GM06990 (cell line): ENCODE measurements around the gene STK17A.
"Not testable (repeated sequence)": the region's sequence is repeated elsewhere in the genome, so short reads cannot be mapped to it uniquely, and the experiment has no call there.

Source experiments
- DNase-seq: peaks from one replicate; pipeline ENCODE4 v3.0.0-alpha.2; 2011; ENCODE audit not compliant: insufficient read length; ENCODE audit errors: extremely low read depth
- H3K27me3 ChIP-seq: replicated peaks from 2 replicates; pipeline ENCODE4 v1.6.0; 2011; ENCODE audit warnings: low read length; ENCODE audit not compliant: control insufficient read depth, insufficient read depth
- H3K36me3 ChIP-seq: 2 replicates; pipeline ENCODE4 v1.5.1; 2011; ENCODE audit warnings: low read length; ENCODE audit not compliant: control insufficient read depth, insufficient read depth
- H3K4me3 ChIP-seq: replicated peaks from 2 replicates; pipeline ENCODE4 v1.5.1; 2011; ENCODE audit warnings: low read depth, mild to moderate bottlenecking, control low read depth, low read length
- TF ChIP-seq, protein P1 (sequence below): IDR thresholded peaks from 2 replicates; pipeline ENCODE4 v1.5.1; 2011; ENCODE audit warnings: low read length, control low read depth, mild to moderate bottlenecking, inconsistent platforms; ENCODE audit not compliant: insufficient read depth, poor library complexity, severe bottlenecking

Gene STK17A

DNA sequence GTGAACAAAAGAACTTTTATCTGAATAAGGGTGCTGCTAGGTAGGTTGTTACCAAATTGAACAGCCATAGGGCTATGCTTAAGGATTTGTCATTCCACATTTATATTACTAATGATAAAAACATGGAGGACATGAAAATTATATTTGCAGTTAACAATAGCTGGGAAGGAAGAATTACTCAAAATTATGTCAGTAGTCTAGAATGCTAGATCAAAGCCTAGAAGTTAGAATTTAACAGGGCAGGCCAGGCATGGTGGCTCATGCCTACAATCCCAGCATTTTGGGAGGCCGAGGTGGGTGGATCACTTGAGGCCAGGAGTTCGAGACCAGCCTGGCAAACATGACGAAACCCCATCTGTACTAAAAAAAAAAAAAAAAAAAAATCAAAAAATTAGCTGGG, 9.4 kb downstream of the STK17A start:
- TF ChIP-seq, protein P1, sequence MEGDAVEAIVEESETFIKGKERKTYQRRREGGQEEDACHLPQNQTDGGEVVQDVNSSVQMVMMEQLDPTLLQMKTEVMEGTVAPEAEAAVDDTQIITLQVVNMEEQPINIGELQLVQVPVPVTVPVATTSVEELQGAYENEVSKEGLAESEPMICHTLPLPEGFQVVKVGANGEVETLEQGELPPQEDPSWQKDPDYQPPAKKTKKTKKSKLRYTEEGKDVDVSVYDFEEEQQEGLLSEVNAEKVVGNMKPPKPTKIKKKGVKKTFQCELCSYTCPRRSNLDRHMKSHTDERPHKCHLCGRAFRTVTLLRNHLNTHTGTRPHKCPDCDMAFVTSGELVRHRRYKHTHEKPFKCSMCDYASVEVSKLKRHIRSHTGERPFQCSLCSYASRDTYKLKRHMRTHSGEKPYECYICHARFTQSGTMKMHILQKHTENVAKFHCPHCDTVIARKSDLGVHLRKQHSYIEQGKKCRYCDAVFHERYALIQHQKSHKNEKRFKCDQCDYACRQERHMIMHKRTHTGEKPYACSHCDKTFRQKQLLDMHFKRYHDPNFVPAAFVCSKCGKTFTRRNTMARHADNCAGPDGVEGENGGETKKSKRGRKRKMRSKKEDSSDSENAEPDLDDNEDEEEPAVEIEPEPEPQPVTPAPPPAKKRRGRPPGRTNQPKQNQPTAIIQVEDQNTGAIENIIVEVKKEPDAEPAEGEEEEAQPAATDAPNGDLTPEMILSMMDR = no peak
- Histone ChIP-seq H3K36me3 (no peaks in the 10 kb centered on the region; the same call in 1 of the 2 replicates), H3K4me3 (no peak overlapping the region; the same call in 1 of the 2 replicates), H3K27me3 (no peaks in the 10 kb centered on the region)
- DNase-seq = no peak

DNA sequence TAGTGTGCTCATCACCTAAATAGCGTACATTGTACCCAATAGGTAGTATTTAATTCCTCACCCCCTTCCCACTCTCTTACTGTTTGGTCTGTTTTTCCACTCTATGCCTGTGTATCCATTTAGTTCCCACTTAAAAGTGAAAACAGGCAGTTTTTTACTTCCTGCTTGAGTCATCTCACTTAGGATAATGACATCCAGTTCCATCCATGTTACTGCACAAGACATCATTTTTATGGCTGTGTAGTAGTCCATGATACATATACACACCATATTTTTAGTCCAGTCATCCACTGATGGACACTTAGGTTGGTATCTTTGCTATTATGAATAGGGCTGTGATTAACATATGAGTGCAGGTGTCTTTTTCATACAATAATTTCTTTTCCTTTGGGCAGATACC, 10.1 kb downstream of the STK17A start:
- Histone ChIP-seq H3K36me3 (no peaks in the 10 kb centered on the region; the same call in 1 of the 2 replicates), H3K27me3 (no peaks in the 10 kb centered on the region), H3K4me3 (no peak overlapping the region)
- DNase-seq = no peak
- TF ChIP-seq, protein P1 = no peak

DNA sequence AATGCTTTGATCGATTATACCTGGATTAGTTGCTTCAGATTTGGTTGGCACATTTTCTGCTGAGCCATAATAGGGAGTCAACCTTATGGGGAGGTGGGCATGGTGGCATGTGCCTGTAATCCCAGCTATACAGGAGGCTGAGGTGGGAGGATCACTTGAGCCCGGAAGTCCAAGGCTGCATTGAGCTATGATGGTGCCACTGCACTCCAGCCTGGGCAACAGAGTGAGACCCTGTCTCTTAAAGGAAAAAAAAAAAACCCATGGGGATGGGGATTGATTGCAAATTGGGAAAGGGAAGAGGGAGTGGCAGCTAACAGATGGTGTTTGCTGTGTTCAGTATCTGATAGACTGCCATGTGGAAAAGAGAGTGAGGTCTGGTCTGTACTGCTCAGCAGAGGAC, 11.1 kb downstream of the STK17A start:
- H3K27me3 ChIP-seq = no peaks in the 10 kb centered on the region
- TF ChIP-seq, protein P1 = no peak
- no peak for DNase-seq
- H3K4me3 ChIP-seq = no peak overlapping the region
- no peaks in the 10 kb centered on the region; the same call in none of the 2 replicates for H3K36me3 ChIP-seq

DNA sequence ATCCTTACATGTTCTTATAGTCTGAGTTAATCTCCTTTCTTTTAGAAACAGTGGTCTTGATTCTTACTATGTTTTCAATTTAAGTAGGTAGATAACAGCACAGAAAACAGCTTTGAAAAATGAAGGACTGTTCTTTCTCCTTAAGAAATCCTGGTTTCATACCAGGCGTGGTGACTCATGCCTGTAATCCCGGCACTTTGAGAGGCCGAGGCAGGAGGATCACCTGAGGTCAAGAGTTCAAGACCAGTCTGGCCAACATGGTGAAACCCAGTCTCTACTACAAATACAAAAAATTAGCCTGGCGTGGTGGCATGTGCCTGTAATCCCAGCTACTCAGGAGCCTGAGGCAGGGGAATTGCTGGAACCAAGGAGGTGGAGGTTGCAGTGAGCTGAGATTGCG, 13.5 kb downstream of the STK17A start:
- not testable (repeated sequence) for H3K36me3 ChIP-seq

DNA sequence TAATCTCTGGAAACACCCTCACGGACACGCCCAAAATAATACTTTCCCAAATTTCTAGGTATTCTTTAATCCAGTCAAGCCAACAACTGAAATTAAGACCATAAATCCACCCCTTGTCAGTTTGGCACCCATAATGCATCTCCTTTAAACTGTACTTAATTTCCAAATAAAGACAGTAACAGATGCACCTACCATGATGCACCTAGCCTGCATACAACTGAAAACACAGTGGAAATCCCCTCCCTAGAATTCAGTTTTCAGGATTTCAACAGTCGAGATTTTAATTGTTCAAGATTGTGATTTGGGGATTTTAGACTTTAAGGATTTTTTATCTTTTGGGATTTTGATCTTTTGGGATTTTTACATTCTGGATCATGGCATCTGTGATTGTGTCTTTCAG, 17.1 kb downstream of the STK17A start:
- TF ChIP-seq, protein P1 = no peak
- H3K36me3 ChIP-seq = peaks cover 9% of the 10 kb centered on the region
- no peak overlapping the region for H3K4me3 ChIP-seq

More for the DNA sequence above, 13.5 kb downstream of the STK17A start:
- not testable (repeated sequence) for H3K4me3 ChIP-seq, DNase-seq, H3K27me3 ChIP-seq

DNA sequence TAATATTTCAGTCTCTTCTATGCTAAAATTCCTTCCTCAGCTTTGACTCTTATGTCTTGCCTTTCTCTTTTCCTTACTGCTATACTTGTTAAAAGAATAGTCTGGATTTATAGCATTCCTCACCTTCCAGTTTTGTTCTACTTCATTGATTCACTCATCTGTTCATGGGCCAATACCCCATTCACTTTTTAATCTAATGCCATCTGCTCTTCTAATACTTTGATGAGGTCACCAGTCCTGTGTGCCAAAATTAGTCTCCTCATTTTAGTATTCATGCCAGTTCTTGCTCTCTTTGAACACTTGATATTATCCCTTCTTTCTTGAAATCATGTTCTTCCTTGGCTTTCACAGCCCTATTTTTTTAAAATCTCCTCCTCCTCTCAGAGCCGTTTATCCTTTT, 19.3 kb downstream of the STK17A start:
- Histone ChIP-seq H3K36me3 (peaks cover 9% of the 10 kb centered on the region), H3K4me3 (no peak overlapping the region), H3K27me3 (no peaks in the 10 kb centered on the region)
- no peak for DNase-seq
- TF ChIP-seq, protein P1 = no peak

More for the DNA sequence above, 17.1 kb downstream of the STK17A start:
- no peaks in the 10 kb centered on the region for H3K27me3 ChIP-seq
- DNase-seq = no peak
